Fibroblast of the aortic adventitia (primary cell): ENCODE results near the gene SNX21. TPM values are rescaled to one million over a fixed set of nuclear protein-coding genes. Genes with fewer than 3 reads are reported as not detected.

Experiments
- DNase-seq: peaks from one replicate; pipeline ENCODE4 v3.0.0-alpha.2; 2010; ENCODE audit warnings: low read depth
- H3K4me3 ChIP-seq: 2 replicates; pipeline ENCODE4 v1.5.1; 2011; ENCODE audit warnings: low read depth, mild to moderate bottlenecking, control low read depth, low read length, moderate library complexity
- total RNA-seq: library from RNA; depleted of rRNA; stranded (reverse); fragments of >200 nt; gene quantifications from 2 replicates; pipeline ENCODE4 v1.2.3, GENCODE V29; 2012; ENCODE audit warnings: low replicate concordance
- TF ChIP-seq, protein P1 (sequence below): IDR thresholded peaks from 2 replicates; pipeline ENCODE4 v1.5.1; 2011; ENCODE audit warnings: mild to moderate bottlenecking, low read length, control low read depth, inconsistent platforms; ENCODE audit not compliant: insufficient read depth

The SNX21 gene
- total RNA-seq, 1 donor = 90.7 TPM

DNA sequence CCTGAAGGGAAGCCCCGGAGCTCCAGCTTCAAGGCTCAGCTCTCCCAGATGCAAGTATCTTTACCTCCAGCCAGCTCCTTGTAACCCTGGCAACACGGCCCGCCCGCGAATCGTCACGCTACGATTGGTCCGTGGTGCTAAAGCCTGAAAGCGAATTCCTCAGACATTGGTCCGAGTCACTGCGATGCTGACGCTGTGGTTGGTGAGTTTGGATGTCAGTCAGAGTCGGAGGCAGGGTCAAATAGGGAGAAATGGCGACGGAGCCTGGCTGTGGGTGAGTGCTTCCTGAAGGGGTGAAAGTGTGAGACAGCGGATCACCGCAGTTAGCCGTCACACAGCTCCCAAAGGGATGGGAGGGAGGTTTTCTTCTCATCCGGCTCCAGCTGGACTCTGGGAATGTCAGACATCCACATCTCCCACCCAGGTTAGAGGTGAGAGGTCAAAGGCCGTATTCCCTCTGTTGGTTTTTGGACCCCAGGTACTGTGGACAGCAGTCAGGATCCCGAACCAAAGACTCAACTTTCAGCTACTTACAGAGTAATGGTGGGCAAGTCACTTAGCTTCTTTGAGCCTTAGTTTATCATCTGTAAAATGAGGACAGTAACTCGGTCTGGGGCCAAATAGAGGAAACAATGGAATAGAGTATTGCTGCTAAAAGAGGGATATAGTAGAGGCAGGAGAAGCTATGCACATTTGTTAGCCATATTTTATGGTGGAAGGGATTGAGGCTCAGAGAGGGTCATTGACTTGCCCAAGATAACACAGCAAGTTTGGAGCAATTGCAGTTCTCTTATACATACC lies 47.6 kb downstream of the SNX21 start, which contains the start of gene ZSWIM1:
TSS of gene ZSWIM1 (plus strand) at position 240 of the 801 bp plus-strand sequence. CDS start 1,366 bp downstream, outside the sequence.
- TF ChIP-seq, protein P1, sequence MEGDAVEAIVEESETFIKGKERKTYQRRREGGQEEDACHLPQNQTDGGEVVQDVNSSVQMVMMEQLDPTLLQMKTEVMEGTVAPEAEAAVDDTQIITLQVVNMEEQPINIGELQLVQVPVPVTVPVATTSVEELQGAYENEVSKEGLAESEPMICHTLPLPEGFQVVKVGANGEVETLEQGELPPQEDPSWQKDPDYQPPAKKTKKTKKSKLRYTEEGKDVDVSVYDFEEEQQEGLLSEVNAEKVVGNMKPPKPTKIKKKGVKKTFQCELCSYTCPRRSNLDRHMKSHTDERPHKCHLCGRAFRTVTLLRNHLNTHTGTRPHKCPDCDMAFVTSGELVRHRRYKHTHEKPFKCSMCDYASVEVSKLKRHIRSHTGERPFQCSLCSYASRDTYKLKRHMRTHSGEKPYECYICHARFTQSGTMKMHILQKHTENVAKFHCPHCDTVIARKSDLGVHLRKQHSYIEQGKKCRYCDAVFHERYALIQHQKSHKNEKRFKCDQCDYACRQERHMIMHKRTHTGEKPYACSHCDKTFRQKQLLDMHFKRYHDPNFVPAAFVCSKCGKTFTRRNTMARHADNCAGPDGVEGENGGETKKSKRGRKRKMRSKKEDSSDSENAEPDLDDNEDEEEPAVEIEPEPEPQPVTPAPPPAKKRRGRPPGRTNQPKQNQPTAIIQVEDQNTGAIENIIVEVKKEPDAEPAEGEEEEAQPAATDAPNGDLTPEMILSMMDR = no peak
- peak; percentile 100 for DNase-seq

DNA sequence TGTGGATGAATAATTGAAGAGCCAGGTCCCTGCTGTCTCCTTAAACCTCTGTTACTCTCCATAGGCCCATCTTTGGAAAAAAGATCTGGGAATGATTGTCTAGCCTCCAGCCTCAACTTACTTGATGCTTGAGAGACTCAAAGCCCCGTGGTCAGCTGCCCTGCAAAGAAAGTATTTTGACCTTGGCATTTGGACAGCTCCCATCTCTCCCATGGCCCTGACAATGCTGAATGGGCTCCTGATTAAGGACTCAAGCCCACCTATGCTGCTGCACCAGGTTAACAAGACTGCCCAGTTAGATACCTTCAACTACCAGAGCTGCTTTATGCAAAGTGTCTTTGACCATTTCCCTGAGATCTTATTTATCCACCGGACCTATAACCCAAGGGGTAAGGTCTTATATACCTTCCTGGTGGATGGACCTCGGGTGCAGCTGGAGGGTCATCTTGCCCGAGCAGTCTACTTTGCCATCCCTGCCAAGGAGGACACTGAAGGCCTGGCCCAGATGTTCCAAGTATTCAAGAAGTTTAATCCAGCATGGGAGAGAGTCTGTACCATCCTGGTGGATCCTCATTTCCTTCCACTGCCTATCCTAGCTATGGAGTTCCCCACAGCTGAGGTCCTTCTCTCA lies 49.0 kb downstream of the SNX21 start:
- TF ChIP-seq, protein P1 = no peak
- no peak for DNase-seq
- no peak overlapping the region for H3K4me3 ChIP-seq

More for the DNA sequence above, 47.6 kb downstream of the SNX21 start, which contains the start of gene ZSWIM1:
- H3K4me3 ChIP-seq = peak within 1 kb of the TSS; percentile 99

GRCh38 chr20:45883100-45883469 lies 49.5 kb downstream of the SNX21 start:
- DNase-seq = no peak
- H3K4me3 ChIP-seq = no peak overlapping the region
- TF ChIP-seq, protein P1 = no peak

GRCh38 chr20:45886590-45887345 lies 53.2 kb downstream of the SNX21 start:
- TF ChIP-seq, protein P1 = no peak
- DNase-seq = no peak
- H3K4me3 ChIP-seq = no peak overlapping the region

DNA sequence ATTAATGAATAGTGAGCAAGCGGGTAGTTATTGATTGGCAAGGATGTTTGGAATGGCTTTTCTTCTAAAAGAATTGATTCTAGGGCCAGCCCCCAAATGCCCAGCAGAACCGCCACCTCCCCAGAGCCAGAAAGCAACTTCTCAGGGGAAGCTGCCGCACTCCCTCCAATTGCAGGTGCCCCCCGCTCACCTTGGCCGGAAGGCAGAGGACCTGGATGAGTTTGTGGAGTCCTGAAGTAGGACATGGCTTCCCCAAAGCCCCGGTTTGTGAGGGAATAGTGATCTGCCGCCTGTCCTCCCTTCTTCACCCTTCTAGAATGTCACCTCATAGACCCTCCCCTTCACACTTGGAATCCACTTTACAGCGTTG lies 53.7 kb downstream of the SNX21 start, which contains the start of gene SPATA25:
TSS of gene SPATA25 (minus strand) at position 277 of the 370 bp plus-strand sequence. CDS start at position 245, 32 bp downstream.
- no peak within 1 kb of the TSS for H3K4me3 ChIP-seq
- TF ChIP-seq, protein P1 = no peak
- no peak for DNase-seq

DNA sequence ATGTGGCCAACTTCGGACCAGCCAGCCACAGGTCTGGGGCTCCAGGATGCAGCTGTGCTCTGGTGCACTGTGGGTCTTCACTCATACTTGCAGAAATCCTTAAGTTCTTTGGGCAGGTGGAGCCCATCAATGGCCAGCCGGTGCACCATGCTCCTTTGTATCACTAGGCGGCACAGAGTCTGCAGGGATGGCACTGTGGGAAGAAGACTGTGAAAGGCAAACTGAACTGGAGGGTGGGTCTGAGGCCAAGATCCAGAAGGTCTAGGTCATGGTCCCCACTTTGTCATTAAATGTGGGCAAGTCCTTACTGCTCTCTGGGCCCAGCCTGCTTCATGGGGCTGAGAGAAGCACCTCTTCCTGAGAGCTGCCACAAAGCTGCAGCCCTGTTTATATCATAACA lies 55.1 kb downstream of the SNX21 start:
- DNase-seq = no peak
- TF ChIP-seq, protein P1 = no peak

More for the DNA sequence above, 55.1 kb downstream of the SNX21 start:
- no peak overlapping the region for H3K4me3 ChIP-seq
